Measurements from ENCODE around the gene A4GNT.
"Not testable (repeated sequence)": the region's sequence is repeated elsewhere in the genome, so short reads cannot be mapped to it uniquely, and the experiment has no call there.

A4GNT gene

DNA sequence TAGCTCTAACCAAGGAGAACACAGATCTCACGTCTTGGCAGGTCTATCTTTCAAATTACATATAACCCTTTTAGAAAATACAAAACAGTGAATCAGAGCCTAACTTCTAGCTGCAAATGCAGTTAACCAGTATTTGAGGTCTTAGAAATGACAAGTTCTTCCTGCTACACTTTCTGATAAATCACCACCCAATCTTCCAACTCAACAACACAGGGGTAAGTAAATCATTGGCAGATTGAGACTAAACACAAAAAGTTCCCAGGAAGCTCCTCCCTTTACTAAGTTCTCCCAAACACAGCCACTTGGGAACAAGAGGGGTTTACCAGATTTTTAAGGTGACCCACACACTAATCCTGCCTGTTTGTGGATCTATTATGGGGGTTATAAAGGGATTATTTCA, at the start of gene A4GNT:
Gene A4GNT, minus strand, starts transcription at position 152 of the 400 bp plus-strand sequence. CDS start 1,134 bp downstream, outside the sequence.
- no peak for DNase-seq

DNA sequence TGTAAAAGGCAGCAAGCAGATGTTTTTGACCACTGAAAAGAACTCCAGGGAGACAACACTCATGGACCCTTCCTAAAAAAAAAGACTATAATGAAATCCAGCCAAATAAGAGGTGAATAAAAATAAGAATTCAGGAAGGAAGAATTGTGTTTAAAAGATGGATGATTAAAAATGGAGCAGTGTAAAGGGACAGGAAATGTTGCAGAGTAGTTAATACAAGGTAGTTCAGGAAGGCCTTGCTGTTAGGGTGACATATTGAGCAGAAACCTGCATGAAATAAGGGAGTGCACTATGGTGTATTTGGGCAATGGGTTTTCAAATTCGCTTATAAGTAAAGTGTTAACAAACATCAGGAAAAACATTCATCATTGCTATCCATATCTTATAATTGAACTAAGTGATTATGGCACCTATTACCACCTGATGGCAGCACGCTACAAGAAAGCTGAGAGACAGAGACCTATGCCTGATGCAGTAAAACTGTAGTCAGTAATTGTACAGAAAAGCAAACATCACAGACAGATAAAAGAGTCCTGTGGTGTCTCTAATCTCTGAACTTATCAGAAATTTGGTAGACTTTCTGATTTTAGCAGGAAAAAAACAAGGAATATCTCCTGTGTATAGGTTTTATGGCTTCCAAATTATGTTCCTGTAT, 48.3 kb upstream of the A4GNT start:
- no peak for DNase-seq

DNA sequence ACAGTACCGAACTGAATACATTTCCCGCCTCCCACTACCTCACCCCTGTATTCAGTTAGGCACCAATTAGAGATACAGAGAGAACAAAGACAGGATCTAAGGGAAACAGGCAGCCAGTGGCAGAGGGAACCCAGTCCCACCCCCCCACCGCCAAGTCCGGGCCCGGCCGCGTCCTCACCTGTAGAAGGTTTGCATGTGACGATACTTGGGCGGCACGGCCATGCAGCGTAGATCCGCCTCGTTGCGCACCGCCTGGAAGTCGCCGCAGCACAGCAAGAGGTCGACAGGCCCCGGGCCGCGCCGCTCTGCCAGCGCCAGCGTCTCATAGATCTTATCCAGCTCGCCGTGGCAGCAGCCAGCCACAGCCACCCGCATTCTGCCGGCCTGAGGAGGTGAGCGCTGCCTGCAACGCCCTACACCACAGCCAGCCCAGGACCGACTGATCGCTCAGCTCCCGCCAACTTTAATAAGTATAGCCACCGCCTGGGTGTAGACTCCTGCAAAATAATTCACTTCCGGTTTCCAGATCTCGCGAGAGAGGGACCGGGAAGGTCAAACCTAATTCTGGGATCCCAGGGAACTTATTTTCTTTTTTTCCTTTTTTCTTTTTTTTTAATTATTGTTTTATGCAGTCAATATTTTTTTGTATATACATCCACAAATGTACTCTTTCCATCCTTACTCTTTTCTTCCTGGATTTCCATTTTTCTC, 42.4 kb upstream of the A4GNT start, which contains the start of gene DBR1:
Gene DBR1, minus strand, starts transcription at position 501 of the 711 bp plus-strand sequence. Its CDS starts 126 bp downstream, at position 375.
- peak; percentile 55 for DNase-seq

DNA sequence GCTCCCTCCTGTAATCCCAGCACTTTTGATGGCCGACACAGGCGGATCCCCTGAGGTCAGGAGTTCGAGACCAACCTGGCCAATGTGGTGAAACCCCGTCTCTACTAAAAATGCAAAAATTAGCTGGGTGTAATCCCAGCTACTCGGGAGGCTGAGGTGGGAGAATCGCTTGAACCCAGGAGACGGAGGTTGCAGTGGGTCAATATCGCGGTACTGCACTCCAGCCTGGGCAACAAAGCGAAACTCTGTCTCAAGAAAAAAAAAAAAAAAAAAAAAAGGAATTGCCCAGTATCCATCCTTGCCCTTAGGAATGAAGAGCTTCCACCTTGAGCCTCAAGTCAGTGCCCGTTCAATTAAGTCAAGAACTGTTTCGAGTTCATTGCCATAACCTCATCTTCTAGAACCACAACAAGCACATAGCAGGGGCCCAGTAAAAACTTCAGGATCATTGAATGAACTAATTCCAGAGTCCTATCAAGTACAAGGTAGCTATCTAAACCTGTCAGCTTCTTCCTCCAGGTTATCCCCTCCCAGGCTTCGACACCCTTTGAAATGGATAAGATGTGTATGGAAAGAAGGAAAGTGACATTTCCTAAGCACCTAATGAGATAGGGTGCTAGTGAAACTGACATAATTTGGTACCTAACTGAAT, 41.7 kb upstream of the A4GNT start:
- no peak for DNase-seq

DNA sequence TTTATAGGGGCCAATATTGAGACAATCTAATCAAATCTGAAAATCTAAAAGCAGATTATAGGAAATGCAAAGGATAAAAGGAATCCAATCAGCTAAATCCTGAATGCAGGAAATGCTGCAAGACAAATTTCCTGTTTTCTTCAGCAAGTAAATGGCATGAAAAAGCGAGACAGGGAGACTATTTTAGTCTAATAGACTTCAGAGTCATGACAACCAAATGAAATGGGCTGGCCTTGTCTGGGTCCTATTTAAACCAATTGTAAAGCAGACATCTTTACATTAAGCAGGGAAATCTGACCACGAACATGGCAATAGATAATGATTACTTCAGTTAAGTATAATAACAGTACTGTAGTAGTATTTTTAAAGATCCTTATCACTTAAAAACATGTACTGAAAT, 40.4 kb upstream of the A4GNT start:
- DNase-seq, result no peak

DNA sequence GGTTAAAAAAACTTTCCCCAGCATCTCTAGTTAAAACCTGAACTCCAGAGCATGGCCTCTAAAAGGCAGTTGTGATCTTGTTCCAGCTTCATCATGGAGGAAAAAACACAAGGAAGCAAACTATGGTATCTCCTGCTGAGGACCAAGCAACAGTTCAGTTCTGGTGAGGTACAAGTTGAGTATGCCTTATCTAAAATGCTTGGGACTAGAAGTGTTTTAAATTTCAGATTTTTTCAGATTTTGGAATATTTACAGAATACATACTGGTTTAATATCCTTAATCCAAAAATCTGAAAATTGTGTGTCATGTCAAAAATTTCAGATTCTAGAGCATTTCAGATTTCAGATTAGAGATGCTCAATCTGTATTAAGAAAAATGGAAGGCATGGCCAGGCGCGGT, 32.9 kb upstream of the A4GNT start:
- DNase-seq, result no peak

DNA sequence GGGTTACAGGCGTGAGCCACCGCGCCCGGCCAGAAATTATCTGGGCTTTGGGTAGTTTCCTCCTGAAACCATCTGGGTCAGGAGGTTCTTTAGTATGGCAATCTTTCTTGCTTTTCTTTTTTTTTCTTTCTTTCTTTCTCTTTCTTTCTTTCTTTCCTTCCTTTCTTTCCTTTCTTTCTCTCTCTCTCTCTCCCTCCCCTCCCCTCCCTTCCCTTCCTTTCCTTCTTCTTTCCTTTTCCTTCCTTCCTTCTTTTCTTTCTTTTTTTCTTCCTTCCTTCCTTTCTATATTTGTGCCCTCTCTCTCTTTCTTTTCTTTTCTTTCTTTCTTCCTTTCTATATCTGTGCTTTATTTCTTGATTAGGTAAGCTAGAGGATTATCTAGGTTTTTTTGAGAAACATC, 25.6 kb upstream of the A4GNT start:
- no peak for DNase-seq

DNA sequence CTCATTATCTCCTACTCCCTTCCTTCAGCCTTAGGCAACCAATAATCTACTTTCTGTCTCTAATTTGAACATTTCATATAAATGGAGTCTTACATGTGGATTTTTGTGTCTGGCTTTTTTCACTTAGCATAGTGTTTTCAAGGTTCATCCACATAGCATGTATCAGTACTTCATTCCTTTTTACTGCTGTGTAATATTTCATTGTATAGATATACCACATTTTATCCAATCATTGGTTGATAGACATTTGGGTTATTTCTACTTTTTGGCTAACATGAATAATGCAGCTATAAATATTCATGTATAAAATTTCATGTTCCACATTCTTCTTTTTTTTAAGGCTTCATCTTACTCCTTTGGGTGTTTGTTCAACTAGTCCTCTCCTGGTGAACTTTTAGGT, 22.3 kb upstream of the A4GNT start:
- no peak for DNase-seq

DNA sequence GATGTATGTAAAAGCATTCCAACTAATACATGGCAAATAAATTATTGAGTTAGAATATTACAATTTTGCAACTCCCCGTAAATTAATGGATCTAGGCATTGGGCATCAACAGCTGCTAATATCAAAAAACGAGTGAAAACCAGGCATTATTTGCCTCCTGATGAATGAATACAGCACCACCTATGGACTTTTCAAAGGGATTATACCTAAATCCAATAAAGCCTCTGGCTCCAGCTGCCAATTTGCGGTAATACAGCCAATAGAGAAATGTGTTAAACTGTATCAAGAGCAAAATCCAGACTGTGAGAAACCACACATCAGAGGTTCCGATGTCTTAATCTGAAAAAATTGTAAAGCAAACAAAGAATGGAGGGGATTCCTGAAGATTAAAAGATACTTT, 16.3 kb upstream of the A4GNT start:
- no peak for DNase-seq

DNA sequence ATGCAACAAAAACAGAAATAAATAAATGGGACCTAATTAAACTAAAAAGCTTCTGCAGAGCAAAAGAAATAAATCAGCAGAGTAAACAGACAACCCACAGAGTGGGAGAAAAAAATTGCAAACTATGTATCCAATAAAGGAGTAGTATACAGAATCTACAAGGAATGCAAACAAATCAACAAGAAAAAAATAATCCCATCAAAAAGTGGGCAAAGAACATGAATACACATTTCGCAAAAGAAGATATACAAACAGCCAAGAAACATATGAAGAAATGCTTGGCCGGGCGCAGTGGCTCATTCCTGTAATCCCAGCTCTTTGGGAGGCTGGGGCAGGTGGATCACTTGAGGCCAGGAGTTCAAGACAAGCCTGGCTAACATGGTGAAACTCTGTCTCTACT, 10.0 kb upstream of the A4GNT start:
- DNase-seq, result not testable (repeated sequence)

DNA sequence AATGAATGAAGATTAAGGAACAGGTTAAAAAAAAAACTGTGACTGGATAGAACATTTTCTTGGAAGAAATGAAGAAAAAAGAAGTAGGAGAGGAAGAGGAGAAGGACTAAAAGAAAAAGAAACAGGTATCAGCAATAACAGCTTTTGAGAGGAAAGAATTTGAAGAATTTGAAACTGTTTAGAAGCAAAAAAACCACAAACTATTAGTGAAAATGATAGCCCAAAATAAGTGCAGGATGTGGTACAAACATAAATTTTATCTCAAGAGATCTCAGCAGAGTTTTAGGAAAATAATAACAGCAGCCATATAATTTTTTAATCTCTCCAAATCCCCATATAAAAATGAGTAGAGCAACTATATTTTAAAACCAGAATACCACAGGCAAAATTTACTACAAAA, 8.8 kb upstream of the A4GNT start:
- DNase-seq, result no peak

DNA sequence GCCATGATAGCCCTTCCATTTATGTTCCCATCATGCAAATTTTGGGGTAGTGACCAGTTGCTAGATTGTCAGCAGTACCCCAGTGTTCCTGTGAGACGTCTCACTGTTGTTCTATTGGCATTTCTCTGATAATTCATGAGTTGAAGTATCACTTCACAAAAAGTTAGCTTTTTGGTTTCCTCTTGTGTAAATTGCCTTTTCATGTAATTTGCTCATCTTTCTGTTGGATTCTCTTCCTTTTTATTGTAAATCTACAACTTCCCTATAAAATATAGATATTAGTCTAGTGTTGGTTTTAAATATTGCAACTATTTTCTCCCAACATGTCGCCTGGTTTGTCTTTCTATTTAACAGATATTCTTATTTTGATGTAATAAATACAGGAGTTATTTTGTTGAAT, 7.5 kb upstream of the A4GNT start:
- DNase-seq, result no peak

DNA sequence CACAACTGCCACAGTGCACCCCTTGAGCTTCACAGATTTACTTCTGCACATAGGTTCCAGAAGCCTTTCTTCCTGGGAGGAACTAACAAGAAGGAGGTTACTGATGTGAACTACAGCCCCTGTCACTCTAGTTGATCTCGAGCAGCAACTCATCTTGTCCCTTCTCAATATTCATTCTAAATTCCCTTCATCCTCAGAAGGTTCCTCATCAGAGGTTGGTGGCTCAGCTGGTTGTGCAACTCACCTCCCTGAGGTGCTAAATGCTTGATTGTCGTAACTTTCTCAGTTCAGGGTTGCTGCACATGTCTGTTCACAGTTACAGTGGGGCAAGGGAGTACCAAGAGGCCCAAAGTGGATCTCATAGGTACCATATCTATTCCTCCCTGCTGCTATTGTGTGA, 5.7 kb upstream of the A4GNT start:
- DNase-seq, result no peak

DNA sequence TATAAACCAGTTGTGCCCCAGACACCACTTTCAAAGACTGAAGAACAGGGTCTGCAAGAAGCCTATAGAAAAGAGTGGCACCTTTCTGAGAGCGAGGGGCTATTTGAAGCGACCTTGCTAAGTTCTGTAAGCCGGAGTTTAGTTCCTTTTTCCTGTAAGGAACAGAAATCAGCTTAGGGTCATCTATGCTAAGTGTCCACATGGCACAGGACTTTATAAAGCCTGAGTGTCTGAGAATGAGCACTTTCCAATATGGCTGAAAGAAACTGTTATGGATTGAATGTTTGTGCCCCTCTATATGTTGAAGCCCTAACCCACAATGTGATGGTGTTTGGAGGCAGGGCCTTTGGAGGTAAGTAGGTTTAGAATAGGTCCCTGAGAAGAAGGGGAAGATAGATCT, 4.0 kb upstream of the A4GNT start:
- DNase-seq, result no peak

DNA sequence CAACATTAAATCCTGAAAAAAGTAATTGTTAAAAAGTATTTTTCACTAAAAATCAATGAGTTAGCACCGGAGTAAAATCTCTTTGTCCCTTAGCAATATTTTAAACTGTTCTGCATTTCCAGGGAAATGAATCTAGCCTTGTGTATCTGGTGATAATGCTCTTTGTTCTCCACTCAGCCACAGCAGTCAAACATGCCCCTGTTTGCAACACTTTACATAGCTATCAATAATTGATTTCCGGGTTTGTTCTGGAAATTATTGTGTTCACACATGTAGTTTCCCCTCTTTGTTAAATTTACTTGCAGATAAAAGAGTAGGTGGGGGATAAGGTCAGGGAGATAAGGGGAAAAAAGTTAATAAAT, 3.6 kb upstream of the A4GNT start:
- DNase-seq, result no peak

DNA sequence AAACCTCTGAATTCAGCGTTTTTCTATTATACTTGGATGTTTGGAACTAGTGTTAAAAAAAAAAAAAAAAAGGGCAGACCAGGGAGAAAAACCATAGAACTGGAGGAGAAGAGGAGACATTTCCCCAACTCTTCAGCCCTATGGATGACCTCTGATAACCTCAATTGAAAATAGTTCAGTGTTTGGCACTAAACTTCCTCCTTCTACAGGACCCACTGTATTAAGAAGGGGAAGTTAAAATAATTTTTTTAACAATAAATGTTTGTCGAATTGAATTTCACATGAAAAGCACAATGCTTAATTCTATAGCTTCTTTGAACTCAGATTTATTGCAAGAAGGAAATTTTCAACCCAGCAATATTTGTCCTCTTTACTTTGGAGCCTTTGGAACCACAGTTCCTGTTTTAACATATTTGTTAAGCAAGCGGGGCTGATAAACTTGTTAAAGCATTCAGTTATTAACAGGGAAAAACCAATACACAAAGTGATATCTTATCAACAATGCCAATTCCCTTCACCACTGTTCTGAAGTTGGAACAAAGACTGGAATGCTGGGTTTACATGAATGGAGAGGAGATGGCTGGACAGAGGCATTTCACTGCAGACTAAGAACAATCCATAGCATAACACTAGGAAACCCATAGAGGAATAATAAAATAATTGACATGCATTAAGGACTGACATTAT, 3.1 kb upstream of the A4GNT start:
- DNase-seq, result no peak

DNA sequence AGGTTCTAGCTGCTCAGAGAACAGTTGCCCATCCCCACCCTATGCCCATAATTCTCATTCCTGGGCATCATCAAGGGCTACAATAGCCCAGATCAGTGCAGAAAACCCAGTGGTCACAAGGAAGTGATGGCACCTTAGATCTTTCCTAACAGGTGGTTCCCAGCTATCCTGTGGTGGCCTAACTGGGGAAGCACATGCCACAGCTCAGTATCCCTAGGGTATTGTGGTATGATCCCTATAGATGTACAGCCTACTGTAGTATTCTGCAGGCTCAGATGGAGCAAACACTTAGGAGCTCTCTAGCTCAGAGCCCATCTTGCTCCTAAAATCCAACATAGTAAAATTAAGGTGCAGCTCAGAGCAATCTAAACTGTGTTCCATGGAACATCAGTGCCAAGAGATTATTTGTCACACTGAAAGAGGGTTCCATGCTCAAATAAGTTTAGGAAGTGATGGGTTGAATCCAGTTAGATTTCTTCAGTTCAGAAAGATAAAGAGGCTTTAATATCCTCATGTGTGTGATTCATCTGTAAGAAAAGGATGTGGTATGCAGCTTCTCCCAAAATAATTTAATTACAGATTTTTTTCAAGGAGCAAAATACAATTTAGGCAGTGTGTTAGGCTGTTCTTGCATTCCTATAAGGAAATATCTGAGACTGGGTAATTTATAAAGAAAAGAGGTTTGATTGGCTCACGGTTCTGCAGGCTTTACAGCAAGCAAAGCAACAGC, 4.4 kb downstream of the A4GNT start:
- DNase-seq, result no peak

DNA sequence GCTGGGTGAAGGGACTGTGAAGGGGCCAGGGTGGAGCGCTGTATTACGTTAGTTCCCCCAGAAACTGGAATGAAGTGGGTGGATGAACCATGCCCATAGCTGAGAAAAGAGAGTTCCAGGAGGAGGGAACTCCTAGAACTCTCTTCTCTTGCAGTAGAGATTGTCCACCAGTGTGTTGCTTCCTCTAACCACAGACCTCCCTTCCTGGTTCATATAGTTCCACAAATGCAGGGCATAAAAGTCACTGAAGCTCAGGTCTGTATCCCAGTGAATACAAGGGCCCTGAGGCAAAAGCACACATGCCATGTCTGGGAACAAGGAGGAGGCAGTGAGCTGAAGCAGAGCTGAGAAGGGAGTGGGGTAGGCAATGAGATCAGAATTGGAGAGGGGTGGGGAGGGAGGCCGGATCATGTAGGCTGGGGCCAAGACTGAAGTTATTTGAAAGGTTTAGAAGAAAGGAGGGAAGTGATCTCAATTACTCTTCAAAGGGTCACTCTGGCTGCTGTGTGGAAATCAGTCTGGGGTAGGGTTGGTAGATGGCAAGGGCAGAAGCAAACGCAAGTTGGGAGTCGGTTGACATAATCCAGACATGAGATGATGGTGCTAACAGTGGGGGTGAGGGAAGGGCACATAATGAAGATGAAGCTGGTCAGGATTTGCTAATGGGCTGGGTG, 6.5 kb downstream of the A4GNT start:
- no peak for DNase-seq

DNA sequence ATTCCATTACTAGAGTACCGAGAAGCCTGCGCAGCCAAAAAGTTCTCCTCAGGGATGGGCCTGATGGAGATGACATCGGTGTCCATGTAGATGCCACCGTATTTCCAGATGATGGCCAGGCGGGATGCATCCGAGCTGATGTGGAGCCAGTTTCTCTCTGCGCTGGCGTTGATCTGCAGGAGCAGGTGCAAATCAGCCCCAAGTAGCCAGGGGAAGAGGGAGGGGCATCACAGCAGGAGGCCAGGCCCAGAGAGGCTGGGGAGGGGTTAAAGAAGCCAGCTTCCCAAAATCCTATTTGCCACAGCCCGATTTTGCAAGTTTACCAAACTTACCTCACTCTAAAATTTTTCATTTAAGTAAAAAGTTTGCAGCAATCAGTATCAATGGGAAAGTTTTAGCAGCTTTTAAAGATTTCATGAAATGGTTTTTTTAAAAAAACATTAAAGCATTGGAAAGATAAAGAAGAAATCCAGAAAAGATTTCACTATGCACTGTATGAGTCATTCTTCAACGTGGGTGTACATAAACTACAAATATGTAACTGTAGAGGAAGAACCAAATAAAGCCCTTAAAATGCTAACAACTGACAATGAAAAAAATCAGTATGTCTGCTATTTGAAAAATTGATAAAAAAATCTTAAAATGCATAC, 7.4 kb downstream of the A4GNT start:
- peak; percentile 18 for DNase-seq

DNA sequence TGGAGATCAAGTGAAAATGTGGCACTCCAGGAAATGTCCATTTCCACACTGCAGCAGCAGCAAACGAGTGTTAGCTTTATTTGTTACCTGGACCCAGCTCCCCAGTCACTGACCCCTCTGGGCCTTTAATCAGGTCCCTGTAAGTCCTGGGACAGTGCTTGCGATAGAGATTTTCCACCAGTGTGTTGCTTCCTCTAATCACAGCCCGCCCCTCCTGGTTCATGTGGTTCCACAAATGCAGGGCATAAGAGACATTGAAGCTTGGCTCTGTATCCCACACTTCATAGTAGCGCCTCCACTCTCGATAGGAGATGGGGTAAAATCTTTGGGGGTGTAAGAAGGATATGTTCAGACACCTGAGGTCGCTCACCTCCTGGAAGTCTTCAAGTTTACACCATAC, 8.0 kb downstream of the A4GNT start:
- DNase-seq, result no peak

DNA sequence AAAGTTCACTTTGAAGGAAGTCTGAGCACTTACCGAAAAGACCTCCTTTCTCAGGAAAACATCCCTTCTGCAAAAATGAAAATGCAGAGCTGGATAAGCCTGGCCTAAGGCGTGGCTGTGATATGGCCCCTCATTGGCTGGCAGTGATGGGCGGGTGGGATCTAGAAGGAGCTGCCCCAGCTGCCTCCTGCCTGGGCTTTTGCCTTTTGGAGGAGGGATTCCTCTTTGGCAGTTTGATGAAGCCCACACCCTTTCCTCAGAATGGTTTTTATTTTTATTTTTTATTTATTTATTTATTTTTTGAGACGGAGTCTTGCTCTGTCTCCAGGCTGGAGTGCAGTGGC, 12.8 kb downstream of the A4GNT start:
- no peak for DNase-seq
